Fibroblast of the aortic adventitia (primary cell): Measurements from ENCODE around the gene LMO7. TPM values are rescaled to one million over a fixed set of nuclear protein-coding genes. Genes with fewer than 3 reads are reported as not detected.

Source experiments
- DNase-seq: peaks from one replicate; pipeline ENCODE4 v3.0.0-alpha.2; 2010; ENCODE audit warnings: low read depth
- H3K4me3 ChIP-seq: 2 replicates; pipeline ENCODE4 v1.5.1; 2011; ENCODE audit warnings: low read depth, mild to moderate bottlenecking, control low read depth, low read length, moderate library complexity
- total RNA-seq: library from RNA; depleted of rRNA; stranded (reverse); fragments of >200 nt; gene quantifications from 2 replicates; pipeline ENCODE4 v1.2.3, GENCODE V29; 2012; ENCODE audit warnings: low replicate concordance
- TF ChIP-seq, protein P1 (sequence below): IDR thresholded peaks from 2 replicates; pipeline ENCODE4 v1.5.1; 2011; ENCODE audit warnings: mild to moderate bottlenecking, low read length, control low read depth, inconsistent platforms; ENCODE audit not compliant: insufficient read depth

Gene LMO7
- total RNA-seq, 1 donor: 221 TPM

DNA sequence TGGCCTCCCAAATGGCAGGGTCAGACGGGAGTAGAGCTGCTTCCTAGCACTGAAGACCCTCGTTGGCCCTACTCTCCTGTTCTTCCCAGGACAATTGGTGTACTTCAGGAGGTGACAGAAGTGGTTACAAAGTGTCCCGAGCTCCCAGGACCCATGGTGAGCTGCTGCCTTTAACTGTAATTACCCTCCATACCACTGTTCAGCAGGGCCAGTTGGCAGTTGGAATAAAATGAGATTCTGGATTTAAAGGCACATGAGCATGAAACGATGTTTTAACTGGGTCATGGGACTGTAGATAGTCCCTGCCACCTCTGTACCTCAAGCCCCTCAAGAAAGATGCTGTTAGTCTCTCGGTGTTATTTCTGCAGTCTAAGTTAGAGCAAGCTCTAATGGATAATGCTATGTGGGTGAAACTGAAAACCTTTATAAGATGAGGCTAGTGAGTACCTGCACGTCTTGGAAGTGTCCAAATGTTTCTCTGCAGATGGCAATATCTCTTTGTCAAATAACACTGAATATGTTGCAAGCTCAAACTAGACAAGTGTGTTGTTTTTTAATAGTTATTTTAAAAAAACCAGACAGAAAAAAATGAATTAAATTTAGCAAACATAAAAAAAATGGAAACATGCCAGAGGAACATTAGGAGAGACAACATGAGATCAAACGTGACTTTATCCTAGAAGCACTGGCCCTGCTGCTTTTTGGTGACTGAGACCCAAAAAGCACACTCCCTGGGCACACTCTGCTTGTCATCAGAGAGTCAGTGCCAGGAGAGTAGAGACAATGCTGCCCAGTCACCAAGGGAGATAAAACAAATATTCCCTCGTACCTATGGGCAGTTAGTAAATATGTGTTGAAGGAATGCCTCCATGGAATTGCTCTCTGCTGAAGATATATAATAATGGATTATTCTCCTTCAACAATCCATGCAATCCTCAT, 266.3 kb downstream of the LMO7 start:
- TF ChIP-seq, protein P1, sequence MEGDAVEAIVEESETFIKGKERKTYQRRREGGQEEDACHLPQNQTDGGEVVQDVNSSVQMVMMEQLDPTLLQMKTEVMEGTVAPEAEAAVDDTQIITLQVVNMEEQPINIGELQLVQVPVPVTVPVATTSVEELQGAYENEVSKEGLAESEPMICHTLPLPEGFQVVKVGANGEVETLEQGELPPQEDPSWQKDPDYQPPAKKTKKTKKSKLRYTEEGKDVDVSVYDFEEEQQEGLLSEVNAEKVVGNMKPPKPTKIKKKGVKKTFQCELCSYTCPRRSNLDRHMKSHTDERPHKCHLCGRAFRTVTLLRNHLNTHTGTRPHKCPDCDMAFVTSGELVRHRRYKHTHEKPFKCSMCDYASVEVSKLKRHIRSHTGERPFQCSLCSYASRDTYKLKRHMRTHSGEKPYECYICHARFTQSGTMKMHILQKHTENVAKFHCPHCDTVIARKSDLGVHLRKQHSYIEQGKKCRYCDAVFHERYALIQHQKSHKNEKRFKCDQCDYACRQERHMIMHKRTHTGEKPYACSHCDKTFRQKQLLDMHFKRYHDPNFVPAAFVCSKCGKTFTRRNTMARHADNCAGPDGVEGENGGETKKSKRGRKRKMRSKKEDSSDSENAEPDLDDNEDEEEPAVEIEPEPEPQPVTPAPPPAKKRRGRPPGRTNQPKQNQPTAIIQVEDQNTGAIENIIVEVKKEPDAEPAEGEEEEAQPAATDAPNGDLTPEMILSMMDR: no peak
- H3K4me3 ChIP-seq: no peak overlapping the region
- no peak for DNase-seq

DNA sequence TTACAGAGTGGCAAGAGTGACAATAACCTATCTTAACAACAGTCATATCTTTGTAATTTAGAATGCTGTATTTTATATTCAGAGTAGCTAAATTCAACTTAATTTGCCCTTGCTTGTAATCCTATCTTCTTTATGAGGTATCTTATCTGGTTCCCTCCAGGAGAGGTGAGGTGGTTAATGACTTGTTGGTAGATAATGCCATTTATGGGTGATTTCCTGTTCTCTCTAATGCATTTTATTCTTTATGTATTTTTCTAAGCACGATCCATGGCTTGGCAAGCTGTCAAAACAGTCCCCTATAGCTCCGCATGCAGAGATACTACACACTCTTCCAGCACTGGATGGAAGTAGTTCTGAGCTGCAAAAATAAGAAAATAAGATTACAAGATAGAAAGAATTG, 267.9 kb downstream of the LMO7 start:
- H3K4me3 ChIP-seq: no peak overlapping the region
- DNase-seq: no peak
- TF ChIP-seq, protein P1: no peak

DNA sequence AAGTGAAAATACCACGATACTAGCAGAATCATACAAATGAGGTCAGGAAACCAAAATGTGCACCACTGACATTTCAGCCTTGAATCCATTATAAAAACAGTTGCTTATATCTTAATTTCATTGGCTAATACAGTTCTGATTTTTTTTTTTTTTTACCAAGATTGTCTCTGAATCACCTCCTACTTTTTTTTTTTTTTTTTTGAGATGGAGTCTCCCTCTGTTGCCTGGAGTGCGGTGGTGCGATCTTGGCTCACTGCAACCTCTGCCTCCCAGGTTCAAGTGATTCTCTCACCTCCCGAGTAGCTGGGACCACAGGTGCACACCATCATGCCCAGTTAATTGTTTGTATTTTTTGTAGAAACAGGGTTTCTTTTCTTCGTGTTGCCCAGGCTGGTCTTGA, 270.2 kb downstream of the LMO7 start:
- TF ChIP-seq, protein P1: no peak
- no peak overlapping the region for H3K4me3 ChIP-seq
- DNase-seq: no peak

DNA sequence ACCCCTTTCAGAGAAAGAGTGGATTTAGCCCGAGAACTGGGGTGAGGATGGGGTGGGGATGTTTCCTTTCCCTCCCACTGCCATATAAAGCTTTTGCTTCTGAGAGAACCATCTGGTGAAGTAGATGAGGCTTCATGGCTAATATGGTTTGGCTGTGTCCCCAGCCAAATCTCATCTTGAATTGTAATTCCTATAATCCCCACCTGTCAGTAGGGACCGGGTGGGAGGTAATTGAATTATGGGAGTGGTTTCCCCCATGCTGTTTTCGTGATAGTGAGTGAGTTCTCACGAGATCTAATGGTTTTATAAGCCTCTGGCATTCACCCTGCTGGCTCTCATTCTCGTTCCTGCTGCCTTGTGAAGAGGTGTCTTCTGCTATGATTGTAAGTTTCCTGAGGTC, 270.9 kb downstream of the LMO7 start:
- DNase-seq: no peak
- TF ChIP-seq, protein P1: no peak
- H3K4me3 ChIP-seq: no peak overlapping the region

DNA sequence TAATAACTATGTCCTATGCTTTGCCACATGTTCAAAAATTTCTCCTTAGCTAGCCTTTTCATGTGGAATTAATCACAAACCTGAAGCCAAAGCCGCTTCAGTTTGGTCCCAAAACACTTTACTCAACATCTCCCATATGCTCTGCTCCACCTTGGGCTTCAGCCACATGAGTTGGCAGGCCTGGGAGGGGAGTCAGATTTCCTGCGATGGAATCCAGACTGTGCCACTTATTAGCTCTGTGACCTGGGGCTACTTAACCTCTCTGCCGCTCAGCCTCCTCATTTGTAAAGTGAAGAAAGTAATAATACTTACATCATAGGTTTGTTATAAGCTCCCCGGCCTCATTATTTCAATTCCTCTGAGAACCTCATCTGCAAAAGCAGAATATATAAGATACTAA, 272.0 kb downstream of the LMO7 start:
- DNase-seq: peak; percentile 58
- no peak overlapping the region for H3K4me3 ChIP-seq
- TF ChIP-seq, protein P1: no peak

Other genes with a start within 250 kb of the LMO7 start
- gene TBC1D4, start 154.2 kb upstream of the LMO7 start, total RNA-seq: 9.5 and 10.2 TPM in 2 replicates
- gene COMMD6, start 98.5 kb upstream of the LMO7 start, total RNA-seq: 59.2 and 126 TPM in 2 replicates
- 39.7 and 44.9 TPM in 2 replicates for gene UCHL3, start 86.5 kb upstream of the LMO7 start, total RNA-seq